Fibroblast of lung (primary cell): ENCODE measurements around the gene CYP2D6. TPM values are rescaled to one million over a fixed set of nuclear protein-coding genes. Genes with fewer than 3 reads are reported as not detected.
"Not testable (repeated sequence)": the region's sequence is repeated elsewhere in the genome, so short reads cannot be mapped to it uniquely, and the experiment has no call there.

Experiments
- DNase-seq, 2 donors: peaks; one replicate each; pipeline versions ENCODE4 v3.0.0 to v3.0.0-alpha.2; 2010; ENCODE audit warnings: low read depth in 2 of 2
- H2AFZ ChIP-seq: 2 replicates; pipeline ENCODE4 v1.5.1; 2012; ENCODE audit warnings: low read length, control low read depth, inconsistent platforms
- H3K27ac ChIP-seq: 2 replicates; pipeline ENCODE4 v1.5.1; 2011; ENCODE audit warnings: low read length, control low read depth; ENCODE audit not compliant: insufficient read depth
- H3K27me3 ChIP-seq: 2 replicates; pipeline ENCODE4 v1.5.1; 2011; ENCODE audit warnings: mild to moderate bottlenecking, low read length; ENCODE audit not compliant: control insufficient read depth, insufficient read depth
- H3K36me3 ChIP-seq: 2 replicates; pipeline ENCODE4 v1.5.1; 2011; ENCODE audit warnings: low read length; ENCODE audit not compliant: control insufficient read depth, insufficient read depth
- H3K4me1 ChIP-seq: 2 replicates; pipeline ENCODE4 v1.5.1; 2011; ENCODE audit warnings: low read length; ENCODE audit not compliant: control insufficient read depth, insufficient read depth; ENCODE audit errors: extremely low read depth
- H3K4me2 ChIP-seq: 2 replicates; pipeline ENCODE4 v1.5.1; 2011; ENCODE audit warnings: low read length, control low read depth; ENCODE audit not compliant: insufficient read depth; ENCODE audit errors: extremely low read depth
- H3K4me3 ChIP-seq, 4 experiments: fragments of 200-600 bp in 1 of 4; sonication (generic) in 1 of 4; replicated peaks in 1 of 4; 2 replicates each; pipeline ENCODE4 v1.5.1; 2011 to 2016; ENCODE audit warnings: low read length in 4 of 4, low read depth in 3 of 4, mild to moderate bottlenecking in 3 of 4, control low read depth in 2 of 4, inconsistent platforms in 1 of 4, mixed read lengths in 1 of 4; ENCODE audit not compliant: insufficient read depth in 1 of 4; ENCODE audit errors: control extremely low read depth in 1 of 4
- H3K79me2 ChIP-seq: 2 replicates; pipeline ENCODE4 v1.5.1; 2012; ENCODE audit warnings: mild to moderate bottlenecking, low read length, inconsistent platforms; ENCODE audit not compliant: control insufficient read depth, insufficient read depth
- H3K9ac ChIP-seq: 2 replicates; pipeline ENCODE4 v1.5.1; 2011; ENCODE audit warnings: mild to moderate bottlenecking, low read length, control low read depth; ENCODE audit not compliant: insufficient read depth
- H3K9me3 ChIP-seq: 2 replicates; pipeline ENCODE4 v1.5.1; 2012; ENCODE audit warnings: low read depth, low read length; ENCODE audit not compliant: control insufficient read depth, insufficient read depth
- H4K20me1 ChIP-seq: 2 replicates; pipeline ENCODE4 v1.5.1; 2011; ENCODE audit warnings: low read length; ENCODE audit not compliant: control insufficient read depth, insufficient read depth; ENCODE audit errors: extremely low read depth
- EZH2 ChIP-seq: IDR thresholded peaks from 2 replicates; pipeline ENCODE4 v1.5.1; 2012; ENCODE audit warnings: low read length, control low read depth, mild to moderate bottlenecking; ENCODE audit errors: missing control alignments
- polyA plus RNA-seq, 2 donors: library from polyadenylated mRNA; depleted of rRNA in 1 of 2; stranded (reverse) in 1 of 2; unstranded in 1 of 2; fragments of >200 nt; gene quantifications; 2 replicates each; pipeline ENCODE4 v1.2.1, GENCODE V29; 2011 to 2012; ENCODE audit warnings: missing spikeins in 1 of 2
- total RNA-seq: library from RNA; depleted of rRNA; stranded (reverse); fragments of >200 nt; gene quantifications from 2 replicates; pipeline ENCODE4 v1.2.1, GENCODE V29; 2014
- TF ChIP-seq, protein P1 (sequence below), 2 donors: IDR thresholded peaks in 1 of 2; conservative IDR thresholded peaks in 1 of 2; 1 replicate in 1 of 2; 2 replicates in 1 of 2; pipeline ENCODE4 v1.5.1; 2011 to 2012; ENCODE audit warnings: low read length in 2 of 2, control low read depth in 1 of 2, inconsistent platforms in 1 of 2, low read depth in 1 of 2, mild to moderate bottlenecking in 1 of 2

CYP2D6 gene
- total and polyA plus RNA-seq, 2 donors (not counting 1 experiment from before 2014, with no cell fraction given), result 0.09 to 0.33 TPM

DNA sequence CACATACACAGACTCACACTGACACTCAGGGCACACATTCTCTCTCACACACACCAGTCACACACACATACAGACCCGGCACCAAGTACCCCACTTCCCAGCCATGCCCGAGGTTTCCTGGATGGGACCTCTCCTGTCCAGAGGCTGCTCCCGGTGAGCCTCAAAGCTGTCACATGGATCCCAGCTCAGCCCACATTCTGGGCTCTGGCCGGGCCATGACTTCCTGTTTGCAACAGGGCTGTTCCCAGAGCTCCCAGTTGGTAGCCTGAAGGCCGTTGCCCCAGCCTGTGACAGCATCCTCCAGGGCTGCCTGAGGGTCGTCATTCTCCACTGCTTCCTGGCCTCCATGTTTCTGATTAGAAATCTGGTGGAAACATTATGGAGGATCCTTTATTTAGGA is 14.6 kb upstream of the CYP2D6 start:
- TF ChIP-seq, protein P1, sequence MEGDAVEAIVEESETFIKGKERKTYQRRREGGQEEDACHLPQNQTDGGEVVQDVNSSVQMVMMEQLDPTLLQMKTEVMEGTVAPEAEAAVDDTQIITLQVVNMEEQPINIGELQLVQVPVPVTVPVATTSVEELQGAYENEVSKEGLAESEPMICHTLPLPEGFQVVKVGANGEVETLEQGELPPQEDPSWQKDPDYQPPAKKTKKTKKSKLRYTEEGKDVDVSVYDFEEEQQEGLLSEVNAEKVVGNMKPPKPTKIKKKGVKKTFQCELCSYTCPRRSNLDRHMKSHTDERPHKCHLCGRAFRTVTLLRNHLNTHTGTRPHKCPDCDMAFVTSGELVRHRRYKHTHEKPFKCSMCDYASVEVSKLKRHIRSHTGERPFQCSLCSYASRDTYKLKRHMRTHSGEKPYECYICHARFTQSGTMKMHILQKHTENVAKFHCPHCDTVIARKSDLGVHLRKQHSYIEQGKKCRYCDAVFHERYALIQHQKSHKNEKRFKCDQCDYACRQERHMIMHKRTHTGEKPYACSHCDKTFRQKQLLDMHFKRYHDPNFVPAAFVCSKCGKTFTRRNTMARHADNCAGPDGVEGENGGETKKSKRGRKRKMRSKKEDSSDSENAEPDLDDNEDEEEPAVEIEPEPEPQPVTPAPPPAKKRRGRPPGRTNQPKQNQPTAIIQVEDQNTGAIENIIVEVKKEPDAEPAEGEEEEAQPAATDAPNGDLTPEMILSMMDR (conservative IDR thresholded peaks at IDR 0.05 in 1 of 2, IDR thresholded peaks at IDR 0.05 in 1 of 2; ENCODE audit: low read depth in 1 of 2, low read length in 2 of 2), result no peak
- no peak for TF ChIP-seq EZH2
- Histone ChIP-seq H3K4me2 (no peak overlapping the region), H3K36me3 (no peaks in the 10 kb centered on the region), H3K4me1 (no peaks in the 10 kb centered on the region), H3K79me2 (no peaks in the 10 kb centered on the region), H3K9ac (no peak overlapping the region), H3K9me3 (no peaks in the 10 kb centered on the region), H3K27me3 (no peaks in the 10 kb centered on the region), H3K27ac (no peak overlapping the region), H4K20me1 (no peaks in the 10 kb centered on the region), H2AFZ (no peak overlapping the region), H3K4me3 (no peak overlapping the region)
- DNase-seq, result no peak

DNA sequence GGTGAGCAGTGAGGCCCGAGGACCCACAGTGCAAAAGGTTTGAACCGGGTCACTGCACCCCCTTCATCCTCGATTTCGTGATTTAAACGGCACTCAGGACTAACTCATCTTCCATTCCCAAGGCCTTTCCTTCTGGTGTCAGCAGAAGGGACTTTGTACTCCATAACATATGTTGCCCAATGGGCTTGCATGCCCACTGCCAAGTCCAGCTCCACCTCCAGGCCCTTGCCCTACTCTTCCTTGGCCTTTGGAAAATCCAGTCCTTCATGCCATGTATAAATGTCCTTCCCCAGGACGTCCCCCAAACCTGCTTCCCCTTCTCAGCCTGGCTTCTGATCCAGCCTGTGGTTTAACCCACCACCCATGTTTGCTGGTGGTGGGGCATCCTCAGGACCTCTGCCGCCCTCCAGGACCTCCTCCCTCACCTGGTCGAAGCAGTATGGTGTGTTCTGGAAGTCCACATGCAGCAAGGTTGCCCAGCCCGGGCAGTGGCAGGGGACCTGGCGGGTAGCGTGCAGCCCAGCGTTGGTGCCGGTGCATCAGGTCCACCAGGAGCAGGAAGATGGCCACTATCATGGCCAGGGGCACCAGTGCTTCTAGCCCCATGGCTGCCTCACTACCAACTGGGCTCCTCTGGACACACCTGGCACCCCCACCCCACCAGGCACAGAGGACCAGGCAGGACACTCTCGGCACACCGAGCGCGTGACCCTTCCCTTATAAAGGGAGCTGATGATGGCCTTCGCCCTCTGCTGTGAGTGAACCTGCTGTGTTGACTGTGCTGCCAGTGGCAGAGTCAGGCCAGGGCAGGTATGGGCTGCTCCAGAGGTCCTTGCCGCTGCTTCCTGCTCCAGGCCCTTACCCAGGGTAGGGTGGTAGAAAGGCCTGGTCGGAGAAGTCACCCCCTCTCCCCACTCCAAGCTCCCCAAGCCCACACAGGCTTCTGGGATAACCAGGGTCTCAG is 13.5 kb upstream of the CYP2D6 start:
- H3K79me2 ChIP-seq, H3K9me3 ChIP-seq, H3K4me1 ChIP-seq, DNase-seq, H3K4me3 ChIP-seq, H3K4me2 ChIP-seq, H3K9ac ChIP-seq, H3K27me3 ChIP-seq, H3K27ac ChIP-seq, H3K36me3 ChIP-seq, H4K20me1 ChIP-seq, H2AFZ ChIP-seq: not testable (repeated sequence)

DNA sequence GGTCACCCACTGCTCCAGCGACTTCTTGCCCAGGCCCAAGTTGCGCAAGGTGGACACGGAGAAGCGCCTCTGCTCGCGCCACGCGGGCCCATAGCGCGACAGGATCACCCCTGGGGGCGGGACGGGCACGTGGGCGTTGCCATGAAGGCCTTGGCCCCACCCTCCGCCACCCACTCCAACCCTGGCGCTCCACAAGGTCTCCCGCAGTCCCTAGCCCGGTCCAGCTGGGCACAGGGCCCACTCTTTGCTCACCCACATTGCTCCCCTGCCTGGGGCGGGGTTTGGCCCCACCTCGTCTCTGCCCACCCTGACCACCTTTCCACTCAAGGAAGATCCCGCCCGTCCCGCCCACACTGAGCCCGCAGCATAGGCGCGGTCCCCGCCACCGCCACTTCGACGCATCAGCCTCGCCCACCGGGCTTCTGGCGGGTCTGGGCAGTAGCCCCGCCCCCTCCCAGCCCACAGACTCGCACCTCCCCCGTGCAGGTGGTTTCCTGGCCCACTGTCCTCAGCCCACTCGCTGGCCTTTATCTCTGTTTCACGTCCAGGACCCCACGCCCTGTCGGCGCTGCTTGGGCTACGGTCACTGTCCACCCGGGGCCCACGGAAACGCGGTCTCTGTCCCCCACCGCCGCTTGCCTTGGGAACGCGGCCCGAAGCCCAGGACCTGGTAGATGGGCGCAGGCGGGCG is 12.3 kb upstream of the CYP2D6 start:
- no peak for TF ChIP-seq EZH2
- H4K20me1 ChIP-seq, result no peaks in the 10 kb centered on the region
- H3K4me2 ChIP-seq, result no peak overlapping the region
- no peak overlapping the region for H3K27ac ChIP-seq
- no peak overlapping the region for H3K4me3 ChIP-seq
- no peak for DNase-seq
- H3K36me3 ChIP-seq, result no peaks in the 10 kb centered on the region
- H2AFZ ChIP-seq, result no peak overlapping the region
- H3K4me1 ChIP-seq, result no peaks in the 10 kb centered on the region
- no peak overlapping the region for H3K9ac ChIP-seq
- no peaks in the 10 kb centered on the region for H3K79me2 ChIP-seq
- H3K27me3 ChIP-seq, result no peaks in the 10 kb centered on the region
- H3K9me3 ChIP-seq, result no peaks in the 10 kb centered on the region

DNA sequence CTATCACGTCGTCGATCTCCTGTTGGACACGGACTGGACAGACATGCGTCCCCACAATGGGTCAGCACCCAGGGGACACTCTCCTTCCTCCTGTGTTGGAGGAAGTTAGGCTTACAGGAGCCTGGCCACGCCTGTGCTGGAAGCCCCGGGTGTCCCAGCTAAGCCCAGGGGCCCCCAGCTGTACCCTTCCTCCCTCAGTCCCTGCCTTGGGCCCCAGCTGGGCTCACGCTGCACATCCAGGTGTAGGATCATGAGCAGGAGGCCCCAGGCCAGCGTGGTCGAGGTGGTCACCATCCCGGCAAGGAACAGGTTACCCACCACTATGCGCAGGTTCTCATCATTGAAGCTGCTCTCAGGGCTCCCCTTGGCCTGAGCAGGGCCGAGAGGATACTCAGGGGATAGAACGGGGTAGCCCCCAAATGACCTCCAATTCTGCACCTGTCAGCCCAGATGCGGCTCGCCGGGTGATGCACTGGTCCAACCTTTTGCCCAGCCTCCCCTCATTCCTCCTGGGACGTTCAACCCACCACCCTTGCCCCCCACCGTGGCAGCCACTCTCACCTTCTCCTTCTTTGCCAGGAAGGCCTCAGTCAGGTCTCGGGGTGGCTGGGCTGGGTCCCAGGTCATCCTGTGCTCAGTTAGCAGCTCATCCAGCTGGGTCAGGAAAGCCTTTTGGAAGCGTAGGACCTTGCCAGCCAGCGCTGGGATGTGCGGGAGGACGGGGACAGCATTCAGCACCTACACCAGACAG is 10.9 kb upstream of the CYP2D6 start:
- H3K79me2 ChIP-seq, H3K27me3 ChIP-seq, H3K36me3 ChIP-seq, DNase-seq, H2AFZ ChIP-seq, H3K4me3 ChIP-seq, H3K9me3 ChIP-seq, H3K9ac ChIP-seq, H3K4me2 ChIP-seq, H4K20me1 ChIP-seq, H3K27ac ChIP-seq, H3K4me1 ChIP-seq: not testable (repeated sequence)

DNA sequence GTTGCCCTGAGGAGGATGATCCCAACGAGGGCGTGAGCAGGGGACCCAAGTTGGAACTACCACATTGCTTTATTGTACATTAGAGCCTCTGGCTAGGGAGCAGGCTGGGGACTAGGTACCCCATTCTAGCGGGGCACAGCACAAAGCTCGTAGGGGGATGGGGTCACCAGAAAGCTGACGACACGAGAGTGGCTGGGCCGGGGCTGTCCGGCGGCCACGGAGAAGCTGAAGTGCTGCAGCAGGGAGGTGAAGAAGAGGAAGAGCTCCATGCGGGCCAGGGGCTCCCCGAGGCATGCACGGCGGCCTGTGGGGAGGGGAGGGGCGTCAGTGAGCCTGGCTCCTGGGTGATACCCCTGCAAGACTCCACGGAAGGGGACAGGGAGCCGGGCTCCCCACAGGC is 9.5 kb upstream of the CYP2D6 start:
- not testable (repeated sequence) for H2AFZ ChIP-seq, H3K9me3 ChIP-seq, H3K4me1 ChIP-seq, DNase-seq, H3K36me3 ChIP-seq, H4K20me1 ChIP-seq, H3K27me3 ChIP-seq, H3K4me3 ChIP-seq, H3K4me2 ChIP-seq, H3K27ac ChIP-seq, H3K79me2 ChIP-seq, H3K9ac ChIP-seq
